Measurements from ENCODE around the gene LHPP.

The LHPP gene

GRCh38 chr10:124654686-124655085, 193.1 kb downstream of the LHPP start:
- Histone ChIP-seq H3K4ac (ENCODE audit: low read depth, low read length) (no peak overlapping the region), H3K4me2 (ENCODE audit: low read length) (no peak overlapping the region), H3K18ac (ENCODE audit: low read length) (no peak overlapping the region), H2AK5ac (ENCODE audit: low read length) (no peak overlapping the region), H2BK15ac (replicated peaks; ENCODE audit: low read depth) (no peak overlapping the region), H3K9ac (ENCODE audit: low read length) (no peak overlapping the region), H3K27ac (ENCODE audit: low read depth, low read length) (no peak overlapping the region), H3K79me1 (ENCODE audit: low read length) (peaks cover 3% of the 10 kb centered on the region), H3K4me3 (ENCODE audit: low read length) (no peak overlapping the region), H4K8ac (ENCODE audit: low read depth, low read length) (no peak overlapping the region), H3K56ac (ENCODE audit: low read length) (no peak overlapping the region), H2BK5ac (ENCODE audit: low read length) (no peak overlapping the region), H3K23ac (ENCODE audit: low read length) (no peak overlapping the region), H2BK120ac (ENCODE audit: low read depth, low read length) (no peak overlapping the region), H3K36me3 (ENCODE audit: control insufficient read depth, insufficient read depth, low read length) (no peaks in the 10 kb centered on the region), H3K4me1 (ENCODE audit: control insufficient read depth, low read depth, low read length) (peaks cover 5% of the 10 kb centered on the region), H3K79me2 (ENCODE audit: control insufficient read depth, insufficient read depth, low read length) (no peaks in the 10 kb centered on the region), H4K5ac (ENCODE audit: low read length) (no peak overlapping the region), H3K27me3 (ENCODE audit: insufficient read depth, low read length, poor library complexity) (no peaks in the 10 kb centered on the region)
- no CpG with 5 or more reads among the region's 7 CpGs for WGBS (ENCODE audit: extremely low coverage, insufficient coverage, low lambda C conversion rate)
- DNase-seq: no peak

GRCh38 chr10:124655191-124656112, 193.8 kb downstream of the LHPP start:
- Histone ChIP-seq H3K36me3 (ENCODE audit: control insufficient read depth, insufficient read depth, low read length) (no peaks in the 10 kb centered on the region), H2BK120ac (ENCODE audit: low read depth, low read length) (no peak overlapping the region), H3K27ac (ENCODE audit: low read depth, low read length) (no peak overlapping the region), H2AK5ac (ENCODE audit: low read length) (no peak overlapping the region), H3K4me3 (ENCODE audit: low read length) (no peak overlapping the region), H3K23ac (ENCODE audit: low read length) (no peak overlapping the region), H4K8ac (ENCODE audit: low read depth, low read length) (no peak overlapping the region), H3K79me2 (ENCODE audit: control insufficient read depth, insufficient read depth, low read length) (no peaks in the 10 kb centered on the region), H2BK15ac (replicated peaks; ENCODE audit: low read depth) (no peak overlapping the region), H3K9ac (ENCODE audit: low read length) (no peak overlapping the region), H3K4me2 (ENCODE audit: low read length) (no peak overlapping the region), H3K56ac (ENCODE audit: low read length) (no peak overlapping the region), H3K27me3 (ENCODE audit: insufficient read depth, low read length, poor library complexity) (no peaks in the 10 kb centered on the region), H3K18ac (ENCODE audit: low read length) (no peak overlapping the region), H3K79me1 (ENCODE audit: low read length) (peaks cover 2% of the 10 kb centered on the region), H4K5ac (ENCODE audit: low read length) (no peak overlapping the region), H3K4ac (ENCODE audit: low read depth, low read length) (no peak overlapping the region), H2BK5ac (ENCODE audit: low read length) (no peak overlapping the region), H3K4me1 (ENCODE audit: control insufficient read depth, low read depth, low read length) (peaks cover 2% of the 10 kb centered on the region)
- WGBS (ENCODE audit: extremely low coverage, insufficient coverage, low lambda C conversion rate): no CpG with 5 or more reads among the region's 13 CpGs
- DNase-seq: no peak

- no peak overlapping the region for H3K56ac ChIP-seq (ENCODE audit: low read length)
- no peaks in the 10 kb centered on the region for H3K79me2 ChIP-seq (ENCODE audit: control insufficient read depth, insufficient read depth, low read length)
- H4K5ac ChIP-seq (ENCODE audit: low read length): no peak overlapping the region
- no peak overlapping the region for H3K4ac ChIP-seq (ENCODE audit: low read depth, low read length)
- no peak overlapping the region for H3K4me3 ChIP-seq (ENCODE audit: low read length)
- no peak overlapping the region for H2BK15ac ChIP-seq (replicated peaks; ENCODE audit: low read depth)
- no CpG with 5 or more reads among the region's 7 CpGs for WGBS (ENCODE audit: extremely low coverage, insufficient coverage, low lambda C conversion rate)
- no peak overlapping the region for H4K8ac ChIP-seq (ENCODE audit: low read depth, low read length)
- no peak overlapping the region for H3K23ac ChIP-seq (ENCODE audit: low read length)
- H3K36me3 ChIP-seq (ENCODE audit: control insufficient read depth, insufficient read depth, low read length): no peaks in the 10 kb centered on the region
- H3K4me2 ChIP-seq (ENCODE audit: low read length): no peak overlapping the region
- H2BK120ac ChIP-seq (ENCODE audit: low read depth, low read length): no peak overlapping the region
- no peak overlapping the region for H3K27ac ChIP-seq (ENCODE audit: low read depth, low read length)
- H3K9ac ChIP-seq (ENCODE audit: low read length): no peak overlapping the region
- H2AK5ac ChIP-seq (ENCODE audit: low read length): no peak overlapping the region
- no peak overlapping the region for H2BK5ac ChIP-seq (ENCODE audit: low read length)
- no peak overlapping the region for H3K18ac ChIP-seq (ENCODE audit: low read length)
- peaks cover 2% of the 10 kb centered on the region for H3K79me1 ChIP-seq (ENCODE audit: low read length)
- no peak for DNase-seq
- H3K27me3 ChIP-seq (ENCODE audit: insufficient read depth, low read length, poor library complexity): no peaks in the 10 kb centered on the region
- no peaks in the 10 kb centered on the region for H3K4me1 ChIP-seq (ENCODE audit: control insufficient read depth, low read depth, low read length)
Measured at GRCh38 chr10:124656113-124656490, 194.5 kb downstream of the LHPP start.

GRCh38 chr10:124656541-124656940, 194.9 kb downstream of the LHPP start:
- no peak for DNase-seq
- no peak overlapping the region for H3K27ac ChIP-seq (ENCODE audit: low read depth, low read length)
- WGBS (ENCODE audit: extremely low coverage, insufficient coverage, low lambda C conversion rate): no CpG with 5 or more reads among the region's 6 CpGs
- no peak overlapping the region for H2BK5ac ChIP-seq (ENCODE audit: low read length)
- H4K8ac ChIP-seq (ENCODE audit: low read depth, low read length): no peak overlapping the region
- no peak overlapping the region for H3K4ac ChIP-seq (ENCODE audit: low read depth, low read length)
- no peak overlapping the region for H2AK5ac ChIP-seq (ENCODE audit: low read length)
- no peak overlapping the region for H2BK15ac ChIP-seq (replicated peaks; ENCODE audit: low read depth)
- H3K9ac ChIP-seq (ENCODE audit: low read length): no peak overlapping the region
- H4K5ac ChIP-seq (ENCODE audit: low read length): no peak overlapping the region
- H3K4me1 ChIP-seq (ENCODE audit: control insufficient read depth, low read depth, low read length): no peaks in the 10 kb centered on the region
- no peak overlapping the region for H2BK120ac ChIP-seq (ENCODE audit: low read depth, low read length)
- no peak overlapping the region for H3K18ac ChIP-seq (ENCODE audit: low read length)
- H3K56ac ChIP-seq (ENCODE audit: low read length): no peak overlapping the region
- H3K27me3 ChIP-seq (ENCODE audit: insufficient read depth, low read length, poor library complexity): no peaks in the 10 kb centered on the region
- peaks cover 2% of the 10 kb centered on the region for H3K79me1 ChIP-seq (ENCODE audit: low read length)
- H3K79me2 ChIP-seq (ENCODE audit: control insufficient read depth, insufficient read depth, low read length): no peaks in the 10 kb centered on the region
- no peak overlapping the region for H3K4me2 ChIP-seq (ENCODE audit: low read length)
- no peak overlapping the region for H3K23ac ChIP-seq (ENCODE audit: low read length)
- H3K4me3 ChIP-seq (ENCODE audit: low read length): no peak overlapping the region
- H3K36me3 ChIP-seq (ENCODE audit: control insufficient read depth, insufficient read depth, low read length): no peaks in the 10 kb centered on the region

GRCh38 chr10:124657806-124658205, 196.2 kb downstream of the LHPP start:
- no peak overlapping the region for H2BK120ac ChIP-seq (ENCODE audit: low read depth, low read length)
- H2BK15ac ChIP-seq (replicated peaks; ENCODE audit: low read depth): no peak overlapping the region
- WGBS (ENCODE audit: extremely low coverage, insufficient coverage, low lambda C conversion rate): no CpG with 5 or more reads among the region's 9 CpGs
- no peaks in the 10 kb centered on the region for H3K4me1 ChIP-seq (ENCODE audit: control insufficient read depth, low read depth, low read length)
- no peak overlapping the region for H2AK5ac ChIP-seq (ENCODE audit: low read length)
- H4K5ac ChIP-seq (ENCODE audit: low read length): no peak overlapping the region
- H3K56ac ChIP-seq (ENCODE audit: low read length): no peak overlapping the region
- H3K27ac ChIP-seq (ENCODE audit: low read depth, low read length): no peak overlapping the region
- no peaks in the 10 kb centered on the region for H3K79me2 ChIP-seq (ENCODE audit: control insufficient read depth, insufficient read depth, low read length)
- H4K8ac ChIP-seq (ENCODE audit: low read depth, low read length): no peak overlapping the region
- no peaks in the 10 kb centered on the region for H3K27me3 ChIP-seq (ENCODE audit: insufficient read depth, low read length, poor library complexity)
- no peak overlapping the region for H3K4me2 ChIP-seq (ENCODE audit: low read length)
- H3K79me1 ChIP-seq (ENCODE audit: low read length): peaks cover 3% of the 10 kb centered on the region
- no peak overlapping the region for H3K4me3 ChIP-seq (ENCODE audit: low read length)
- H3K4ac ChIP-seq (ENCODE audit: low read depth, low read length): no peak overlapping the region
- no peak overlapping the region for H3K9ac ChIP-seq (ENCODE audit: low read length)
- no peak overlapping the region for H2BK5ac ChIP-seq (ENCODE audit: low read length)
- DNase-seq: no peak
- H3K36me3 ChIP-seq (ENCODE audit: control insufficient read depth, insufficient read depth, low read length): no peaks in the 10 kb centered on the region
- H3K23ac ChIP-seq (ENCODE audit: low read length): no peak overlapping the region
- no peak overlapping the region for H3K18ac ChIP-seq (ENCODE audit: low read length)

All from mesendoderm (in vitro differentiated cells).